GM04504 (cell line): ENCODE data around the gene DIAPH3.

Source experiments
- DNase-seq: peaks from one replicate; pipeline ENCODE4 v3.0.0-alpha.2; 2012; ENCODE audit warnings: low read depth

The DIAPH3 gene

DNA sequence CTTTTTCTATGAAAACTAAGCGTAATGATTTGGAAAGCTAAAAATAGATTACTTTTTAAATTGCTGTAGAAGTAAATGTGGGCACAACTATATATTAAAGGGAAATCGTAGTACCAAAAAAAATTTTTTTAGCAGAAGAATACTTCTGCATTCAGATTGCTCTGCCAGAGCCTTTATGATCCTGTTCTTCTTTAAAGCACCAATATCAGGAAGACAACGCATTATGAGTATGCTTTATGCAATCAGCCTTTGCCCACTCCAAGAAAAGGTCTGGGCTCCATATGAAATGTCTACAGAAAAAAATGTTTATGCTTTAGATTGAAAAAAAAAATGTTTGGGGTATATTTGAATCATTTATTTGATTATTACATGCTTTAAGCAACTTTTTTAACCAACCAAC is 137.4 kb downstream of the DIAPH3 start:
- DNase-seq, result no peak

DNA sequence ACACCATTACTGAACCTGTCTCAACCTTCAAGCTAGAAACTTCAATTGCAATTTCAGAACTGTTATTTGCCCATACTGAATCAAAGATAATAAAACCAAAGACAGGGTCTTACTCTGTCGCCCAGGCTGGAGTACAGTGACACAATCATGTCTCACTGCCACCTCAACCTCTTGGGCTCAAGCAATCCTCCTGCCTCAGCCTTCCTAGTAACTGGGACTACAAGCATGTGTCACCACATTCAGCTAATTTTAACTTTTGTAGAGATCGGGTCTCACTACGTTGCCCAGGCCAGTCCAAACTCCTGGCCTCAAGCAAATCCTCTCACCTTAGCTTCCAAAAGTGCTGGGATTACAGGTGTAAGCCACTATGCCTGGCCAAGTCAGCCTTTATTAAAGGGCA is 143.4 kb downstream of the DIAPH3 start:
- DNase-seq, result no peak

- no peak for DNase-seq
Measured at GRCh38 chr13:60019119-60019993, 144.4 kb downstream of the DIAPH3 start.

GRCh38 chr13:60018536-60018935 is 145.2 kb downstream of the DIAPH3 start:
- DNase-seq, result no peak

- DNase-seq, result no peak
Measured at GRCh38 chr13:60016229-60016628, 147.5 kb downstream of the DIAPH3 start.

DNA sequence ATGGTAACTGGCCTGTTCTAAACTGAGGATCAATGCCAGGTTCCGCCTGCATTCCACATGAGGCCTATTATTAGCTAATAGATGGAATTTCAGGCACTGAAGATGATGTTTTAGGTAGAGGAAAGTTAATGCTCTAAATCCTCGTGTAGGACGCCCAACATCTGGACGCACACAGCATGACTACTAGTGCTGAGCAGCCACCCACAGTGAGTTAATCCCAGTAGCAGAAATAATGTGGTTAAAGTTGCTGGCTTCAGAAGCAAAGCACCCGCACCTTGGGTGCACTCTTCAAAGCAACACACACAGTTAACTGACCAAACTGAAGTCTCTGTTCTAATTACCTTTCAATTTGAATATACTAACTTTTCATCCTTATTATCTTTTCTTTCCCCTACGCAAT is 150.6 kb downstream of the DIAPH3 start:
- DNase-seq, result no peak

- DNase-seq, result no peak
Measured at GRCh38 chr13:60012488-60012887, 151.2 kb downstream of the DIAPH3 start.

GRCh38 chr13:60009300-60010253 is 154.2 kb downstream of the DIAPH3 start:
- DNase-seq, result no peak

DNA sequence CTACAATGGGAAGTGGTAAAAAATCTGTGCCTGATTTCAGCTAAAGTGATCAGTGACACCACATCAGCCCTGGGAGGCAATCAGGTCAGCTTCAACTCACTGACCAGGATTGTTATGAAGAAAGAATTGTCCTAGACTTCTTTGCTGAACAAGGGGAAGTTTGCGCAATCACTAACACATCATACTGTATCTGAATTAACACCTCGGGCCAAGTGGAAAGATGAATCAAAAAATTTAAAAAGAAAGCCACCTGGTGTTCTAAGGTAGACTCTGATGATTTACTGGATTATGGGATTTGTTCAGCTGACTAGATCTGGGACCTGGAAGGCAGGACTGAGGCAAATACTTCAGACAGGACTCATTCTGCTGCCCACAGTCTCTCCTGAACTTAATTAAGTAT is 161.8 kb downstream of the DIAPH3 start:
- no peak for DNase-seq

- DNase-seq, result no peak
Measured at GRCh38 chr13:60000976-60001375, 162.8 kb downstream of the DIAPH3 start.

GRCh38 chr13:60000081-60000480 is 163.6 kb downstream of the DIAPH3 start:
- DNase-seq, result no peak

GRCh38 chr13:59997976-59998375 is 165.8 kb downstream of the DIAPH3 start:
- DNase-seq, result no peak

- no peak for DNase-seq
Measured at GRCh38 chr13:59996461-59996980, 167.2 kb downstream of the DIAPH3 start.

- DNase-seq, result no peak
Measured at GRCh38 chr13:59991395-59991794, 172.3 kb downstream of the DIAPH3 start.

DNA sequence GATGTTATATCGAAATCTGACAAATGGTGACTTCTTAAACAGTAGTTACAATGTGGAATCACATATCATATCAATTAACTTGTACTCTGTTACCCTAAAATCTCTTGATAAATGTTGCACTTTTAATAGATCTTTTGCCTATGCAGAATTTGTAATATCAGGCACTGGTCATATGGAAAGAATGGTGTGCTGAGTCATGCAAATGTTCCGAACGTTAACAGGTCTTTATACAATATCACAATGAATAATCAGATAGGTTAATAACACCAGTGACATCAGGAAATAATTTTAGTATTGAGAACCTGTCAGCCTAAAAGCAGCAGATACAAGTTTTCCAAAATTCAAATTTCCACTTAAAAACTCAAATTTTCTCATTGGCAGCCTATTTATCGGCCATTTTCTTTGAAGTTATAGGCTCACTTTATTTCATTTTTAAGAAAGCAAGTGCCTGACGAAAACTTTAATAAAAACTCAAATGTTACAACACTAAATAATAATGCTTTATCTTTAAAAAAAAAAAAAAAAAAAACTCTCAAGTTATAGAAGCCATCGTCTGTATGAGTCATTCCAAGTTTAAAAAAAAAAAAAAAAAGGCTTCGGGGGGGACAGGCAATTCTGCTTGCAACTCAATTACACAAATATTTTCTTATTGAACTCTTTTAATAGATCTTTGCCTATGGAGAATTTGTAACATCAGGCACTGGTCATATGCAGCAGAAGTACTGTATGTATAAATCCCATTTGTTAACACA is 180.9 kb downstream of the DIAPH3 start:
- no peak for DNase-seq

GRCh38 chr13:59979589-59979988 is 184.1 kb downstream of the DIAPH3 start:
- DNase-seq, result no peak

- no peak for DNase-seq
Measured at GRCh38 chr13:59978862-59979261, 184.9 kb downstream of the DIAPH3 start.

GRCh38 chr13:59976856-59977255 is 186.9 kb downstream of the DIAPH3 start:
- no peak for DNase-seq

GRCh38 chr13:59975807-59976435 is 187.8 kb downstream of the DIAPH3 start:
- DNase-seq, result no peak

- DNase-seq, result no peak
Measured at GRCh38 chr13:59970847-59971246, 192.9 kb downstream of the DIAPH3 start.

DNA sequence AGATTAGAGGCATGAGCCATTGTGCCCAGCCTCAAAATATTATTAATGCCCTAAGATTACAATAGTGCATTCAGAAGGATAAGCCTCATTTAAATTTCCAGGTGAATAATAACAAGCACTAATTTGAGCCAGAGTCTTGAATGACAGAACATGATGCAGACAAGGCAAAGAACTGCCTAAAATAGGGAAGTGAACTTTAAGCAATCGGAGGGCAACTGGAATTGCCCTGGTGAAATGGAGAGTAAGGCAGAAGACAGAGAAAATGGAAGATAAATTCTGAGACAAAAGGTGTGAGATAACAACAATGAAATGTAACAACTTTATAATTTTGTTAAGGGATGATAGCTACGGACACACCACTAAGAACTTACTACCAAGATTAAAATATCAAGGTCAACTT is 199.9 kb downstream of the DIAPH3 start:
- no peak for DNase-seq
